GM19467 (cell line): Measurements from ENCODE around the gene CCL13.
A peak's percentile ranks its signal among the peaks of the same experiment; 100 is the strongest.

Experiments
- ATAC-seq: cut with Tn5 transposase; IDR thresholded peaks from one replicate; pipeline ENCODE4 v1.9.1; 2021; ENCODE audit warnings: mild to moderate bottlenecking, moderate library complexity; ENCODE audit not compliant: unreplicated experiment

CCL13 gene

DNA sequence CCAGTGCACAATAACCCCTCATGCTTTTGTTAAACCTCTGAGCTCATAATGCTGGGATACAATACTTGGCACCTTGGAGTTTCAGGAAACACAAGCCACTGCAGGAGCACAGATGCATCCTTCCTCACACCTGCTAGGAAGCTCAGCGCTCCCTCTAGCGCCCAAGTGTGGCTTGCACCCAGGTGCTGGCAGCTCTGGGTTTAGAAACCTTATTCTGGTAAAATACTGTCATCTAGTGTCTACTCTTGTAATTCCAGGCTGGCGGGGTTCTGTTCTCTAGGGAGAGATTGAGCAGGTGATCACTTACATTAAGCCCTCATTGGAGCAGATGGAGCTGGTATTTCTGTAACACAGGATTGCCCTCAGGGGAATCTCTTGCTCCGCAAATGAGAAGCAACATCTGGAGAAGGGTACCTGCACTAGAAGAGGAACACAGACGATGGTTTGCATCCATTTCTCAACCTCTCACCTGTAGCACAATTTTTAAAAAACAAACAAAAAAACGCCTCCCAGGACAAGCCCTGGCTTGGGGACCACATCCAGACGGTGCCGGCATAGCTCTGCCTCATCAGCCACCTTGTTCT lies 5.3 kb downstream of the CCL13 start:
- peak; percentile 77 for ATAC-seq

DNA sequence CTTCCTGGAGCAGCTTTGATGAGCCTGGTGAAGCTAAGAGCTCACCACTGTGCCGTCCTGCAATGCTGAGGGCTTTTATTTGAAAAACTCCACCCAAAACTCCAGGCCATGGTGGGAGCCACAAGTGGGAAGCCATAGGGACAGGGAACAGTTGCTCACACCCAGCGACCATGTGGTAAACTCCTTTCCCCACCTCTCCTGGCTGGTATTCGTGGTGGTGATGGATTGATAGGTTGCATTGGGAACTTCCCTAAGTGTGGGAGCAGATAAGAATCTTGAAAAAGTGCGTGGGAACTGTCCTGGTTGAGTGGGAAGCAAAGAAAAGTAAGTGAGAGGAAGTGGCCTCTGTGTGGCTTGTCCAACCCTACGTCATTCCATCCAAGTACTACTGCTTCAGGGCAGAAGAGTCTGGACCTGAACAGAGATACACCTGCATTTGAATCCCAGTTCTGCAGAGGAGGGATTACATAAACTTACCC lies 6.9 kb downstream of the CCL13 start, which contains the start of gene CCL1:
Gene CCL1 (minus strand): TSS at position 51 of the 479 bp plus-strand sequence. CDS start 72 bp downstream, outside the sequence.
- ATAC-seq, result no peak

DNA sequence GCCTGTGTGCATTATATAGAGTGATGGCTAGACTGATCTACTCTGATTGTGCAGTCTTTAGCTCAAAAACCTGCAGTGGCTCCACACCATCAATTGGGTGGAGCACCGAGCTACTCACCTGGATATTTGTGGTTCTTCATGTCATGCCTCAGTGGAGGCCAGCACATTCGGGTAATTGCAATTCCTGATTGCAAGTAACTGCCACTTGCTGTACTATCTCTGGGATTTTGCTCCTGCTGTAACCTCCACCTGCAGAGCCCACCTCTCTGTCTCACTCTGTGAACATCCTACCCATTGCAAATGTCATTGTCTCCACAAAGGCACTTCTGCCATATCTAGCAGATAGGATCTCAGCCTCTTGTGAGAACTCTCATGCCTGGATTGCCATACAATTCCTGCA lies 8.5 kb downstream of the CCL13 start:
- no peak for ATAC-seq

DNA sequence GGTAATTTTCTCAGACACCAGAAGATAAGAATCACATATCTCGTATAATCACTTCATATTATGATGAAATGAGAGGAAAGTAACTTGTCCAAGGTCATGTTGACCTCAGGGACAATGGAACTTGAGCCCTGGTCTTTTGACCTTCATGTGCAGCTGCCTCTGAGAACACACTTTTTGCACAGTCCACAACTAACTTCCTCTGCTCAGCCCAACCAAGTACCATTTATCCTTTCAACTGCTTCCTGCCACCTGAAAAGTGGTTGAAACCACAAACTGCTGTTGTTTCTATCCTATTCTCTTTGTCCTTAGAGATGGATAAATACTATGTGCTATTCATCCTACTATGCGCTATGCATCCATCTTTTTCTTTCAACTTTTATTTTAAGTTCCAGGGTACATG lies 9.1 kb downstream of the CCL13 start:
- ATAC-seq, result no peak

DNA sequence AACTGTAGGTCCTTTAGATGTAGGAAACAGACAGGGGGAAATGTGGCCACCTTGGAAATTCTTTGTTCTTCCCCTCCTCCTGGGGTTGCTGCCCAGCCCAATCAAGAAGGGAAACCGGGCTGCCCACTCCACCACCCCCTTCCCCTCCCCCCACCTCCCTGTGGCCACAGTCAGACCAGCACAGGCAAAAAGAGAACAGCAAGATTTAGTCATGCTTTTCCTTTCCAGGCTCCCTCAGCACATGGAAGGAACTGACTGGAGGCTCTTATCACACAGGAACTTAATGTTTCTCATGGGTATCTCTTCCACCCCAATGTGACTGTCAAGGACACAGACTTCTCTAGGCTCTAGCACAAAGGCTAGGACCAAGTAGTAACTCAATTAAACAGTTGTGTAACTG lies 9.7 kb downstream of the CCL13 start:
- ATAC-seq, result no peak

DNA sequence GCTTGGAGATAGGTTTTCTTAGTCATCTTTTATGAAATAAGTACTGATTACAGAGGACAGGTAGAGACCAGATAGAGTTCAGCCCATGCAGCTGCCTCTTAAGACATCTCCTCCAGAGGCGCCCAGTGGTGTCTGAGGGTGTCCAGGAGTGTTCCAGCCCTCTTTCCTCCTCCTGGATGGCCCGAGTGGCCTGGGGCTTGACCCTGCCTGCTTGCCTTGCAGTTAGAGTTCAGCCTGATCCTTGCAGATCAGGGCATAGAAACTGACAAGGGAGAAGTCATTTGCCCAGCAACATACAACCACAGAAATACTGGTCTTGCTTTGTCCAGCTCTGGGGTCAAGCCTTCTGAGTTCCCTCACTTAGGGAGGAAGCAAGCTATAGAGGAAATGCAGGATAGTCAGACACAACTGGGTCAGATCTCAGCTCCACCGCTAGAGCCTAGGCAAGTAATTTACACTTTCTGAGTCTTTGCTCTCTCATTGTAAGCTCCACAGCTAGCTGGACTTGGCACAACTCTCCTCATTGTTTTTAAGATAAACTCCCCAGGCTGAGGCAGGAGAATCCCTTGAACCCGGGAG lies 10.3 kb downstream of the CCL13 start:
- ATAC-seq, result no peak

DNA sequence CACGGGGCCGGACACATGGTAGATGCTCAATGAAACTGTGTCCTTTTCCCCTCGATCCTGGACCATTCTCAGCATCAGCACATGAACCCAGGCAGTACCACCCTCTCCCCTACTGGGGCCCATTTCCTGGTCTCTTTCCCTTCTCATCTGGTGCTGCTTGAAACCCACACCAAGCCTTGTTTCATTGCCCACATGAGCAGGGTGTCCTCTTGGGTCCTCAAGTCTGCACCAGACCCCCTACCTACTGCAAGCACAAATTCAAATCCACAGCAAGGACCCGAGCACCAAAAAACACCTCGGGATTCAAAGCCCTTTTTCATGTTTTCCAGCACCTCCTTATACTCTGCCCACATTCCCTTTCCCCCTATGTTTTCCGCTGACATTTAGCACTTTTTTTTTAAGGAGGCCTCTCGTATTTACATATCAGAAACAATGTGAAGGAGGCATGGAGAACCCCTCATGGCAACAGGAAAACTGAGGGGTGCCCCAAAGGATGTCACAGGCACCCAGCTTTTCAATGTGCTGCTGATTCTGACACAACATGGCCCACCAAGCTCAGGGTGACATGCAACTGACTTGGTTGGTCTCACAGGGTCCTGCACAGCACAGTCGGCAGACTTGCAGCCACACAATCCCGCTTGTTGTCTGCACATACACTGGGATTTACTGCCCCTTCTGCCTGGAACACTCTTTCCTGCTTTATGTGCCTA lies 11.4 kb downstream of the CCL13 start:
- ATAC-seq, result no peak

DNA sequence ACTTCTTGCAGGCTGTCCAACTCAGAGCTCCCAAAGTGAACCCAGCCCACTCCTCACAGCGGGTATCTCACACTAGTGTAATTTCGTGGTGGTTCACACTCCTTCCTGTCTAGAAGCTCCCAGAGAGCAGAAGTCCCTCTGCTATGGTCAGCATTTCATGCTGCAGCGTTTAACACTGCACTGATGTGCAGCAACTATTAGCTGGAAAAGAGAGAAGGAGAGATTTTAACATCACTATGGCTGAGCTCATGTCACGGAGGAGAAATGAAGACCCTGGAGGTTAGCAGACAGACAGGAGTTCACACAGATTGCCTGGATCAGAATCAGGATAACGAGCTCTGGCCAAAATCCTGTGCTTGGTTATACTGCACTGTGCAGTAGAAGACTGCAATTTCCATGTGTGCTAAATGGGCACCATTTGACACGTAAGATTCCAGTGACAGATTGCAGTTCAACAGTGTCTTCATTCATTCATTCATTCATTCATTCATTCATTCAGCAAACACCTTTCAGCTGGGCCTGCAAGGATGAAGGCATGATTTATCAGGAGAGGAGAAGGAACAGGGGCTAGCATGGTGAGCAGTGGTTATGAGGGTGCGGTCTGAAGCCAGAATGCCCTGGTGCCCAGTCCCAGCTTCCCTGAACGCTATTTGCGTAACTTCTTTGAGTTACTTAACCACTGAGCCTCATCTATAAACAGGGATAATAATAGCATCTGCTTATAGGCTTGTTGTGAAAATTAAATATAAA lies 12.1 kb downstream of the CCL13 start:
- no peak for ATAC-seq

DNA sequence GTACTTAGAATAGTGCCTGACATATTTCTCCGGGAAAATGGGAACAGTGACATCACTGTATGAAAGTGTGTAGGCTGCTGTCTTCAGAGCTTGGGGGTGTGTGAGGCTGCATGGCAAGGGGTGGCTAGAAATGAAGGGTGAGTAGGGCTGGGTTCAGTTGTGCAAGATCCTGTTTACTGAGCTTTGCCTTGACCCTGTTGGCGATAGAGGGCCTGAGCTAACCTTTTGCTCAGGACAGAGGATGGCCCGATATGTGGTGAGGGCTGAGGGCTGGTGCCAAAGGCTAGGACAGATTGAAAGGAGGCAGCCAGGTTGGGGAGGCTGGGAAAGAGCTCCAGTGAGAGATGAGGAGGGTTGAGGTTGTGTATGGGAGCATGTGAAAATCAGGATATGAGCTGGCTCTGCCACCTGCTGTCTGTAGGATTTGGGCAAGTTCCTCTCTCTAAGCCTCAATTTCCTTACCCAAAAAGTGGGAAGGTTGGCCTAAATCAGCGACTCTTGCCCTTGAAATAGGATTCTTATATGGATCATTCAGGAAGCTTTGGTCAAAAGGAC lies 12.7 kb downstream of the CCL13 start:
- ATAC-seq, result no peak

DNA sequence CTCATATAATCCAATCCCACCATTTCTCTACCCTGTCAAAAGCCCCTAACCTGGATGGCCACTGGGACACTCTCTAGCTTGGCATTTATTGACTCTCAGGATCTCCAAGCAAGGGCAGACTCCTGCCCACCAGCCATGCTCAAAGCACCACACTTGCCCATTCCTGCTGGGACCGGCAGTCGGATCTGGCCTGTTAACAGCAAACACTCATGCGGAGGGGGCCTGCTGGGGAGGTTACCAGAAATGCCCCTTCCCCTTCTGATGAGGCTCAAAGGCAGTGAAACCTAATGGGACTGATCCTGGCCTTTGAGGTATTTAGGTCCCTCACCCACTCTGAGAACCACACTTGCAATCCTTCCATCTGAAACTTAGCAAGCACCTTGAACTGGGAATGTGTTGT lies 13.3 kb downstream of the CCL13 start:
- ATAC-seq, result no peak

DNA sequence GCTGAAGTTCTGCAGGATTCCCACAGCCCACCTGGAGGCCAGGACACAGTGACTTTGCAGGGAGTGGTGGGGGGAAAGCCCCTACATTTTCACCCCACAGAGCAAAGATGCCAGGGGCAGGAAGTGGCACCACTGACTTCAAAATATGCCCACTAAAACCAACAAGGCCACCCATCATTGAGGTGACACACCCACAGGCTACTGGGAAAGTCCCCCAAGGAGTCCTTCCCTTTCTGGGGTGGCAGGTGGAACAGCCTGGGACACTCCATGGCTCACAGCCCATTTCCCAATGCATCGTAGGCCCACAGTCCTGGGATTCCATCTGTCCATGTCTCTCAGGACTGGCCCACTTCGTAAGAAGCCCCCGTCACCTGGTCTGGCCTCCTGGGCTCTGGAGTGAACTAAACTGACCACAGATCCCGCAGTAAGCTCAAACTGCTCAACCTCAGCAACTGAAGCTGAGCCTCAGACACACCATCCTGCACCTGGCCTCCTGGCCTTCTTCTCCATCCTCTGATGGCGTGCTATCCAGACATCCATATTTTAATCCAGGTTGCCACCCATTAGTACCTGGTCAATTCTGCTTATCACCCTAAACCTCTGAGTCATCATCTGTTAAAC lies 14.2 kb downstream of the CCL13 start:
- ATAC-seq, result no peak

DNA sequence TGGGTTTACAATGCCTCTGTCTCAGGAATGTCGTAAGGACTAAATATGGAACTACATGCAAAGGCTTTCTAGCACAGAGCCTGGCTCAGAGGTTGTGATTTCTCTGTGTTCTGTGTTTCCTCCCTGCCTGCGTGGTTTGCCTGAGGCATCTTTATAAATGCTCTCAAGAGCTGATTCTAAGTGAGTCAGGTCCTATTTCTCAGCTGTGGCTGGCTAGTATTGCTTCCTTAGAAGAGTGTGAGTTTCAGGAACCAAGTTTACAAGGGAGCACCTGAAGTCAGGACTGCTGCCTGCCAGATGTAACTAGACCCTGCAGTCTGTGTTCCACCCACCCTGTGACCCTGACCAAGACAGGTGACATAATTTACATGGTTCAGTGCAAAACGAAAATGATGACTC lies 14.7 kb downstream of the CCL13 start:
- no peak for ATAC-seq

DNA sequence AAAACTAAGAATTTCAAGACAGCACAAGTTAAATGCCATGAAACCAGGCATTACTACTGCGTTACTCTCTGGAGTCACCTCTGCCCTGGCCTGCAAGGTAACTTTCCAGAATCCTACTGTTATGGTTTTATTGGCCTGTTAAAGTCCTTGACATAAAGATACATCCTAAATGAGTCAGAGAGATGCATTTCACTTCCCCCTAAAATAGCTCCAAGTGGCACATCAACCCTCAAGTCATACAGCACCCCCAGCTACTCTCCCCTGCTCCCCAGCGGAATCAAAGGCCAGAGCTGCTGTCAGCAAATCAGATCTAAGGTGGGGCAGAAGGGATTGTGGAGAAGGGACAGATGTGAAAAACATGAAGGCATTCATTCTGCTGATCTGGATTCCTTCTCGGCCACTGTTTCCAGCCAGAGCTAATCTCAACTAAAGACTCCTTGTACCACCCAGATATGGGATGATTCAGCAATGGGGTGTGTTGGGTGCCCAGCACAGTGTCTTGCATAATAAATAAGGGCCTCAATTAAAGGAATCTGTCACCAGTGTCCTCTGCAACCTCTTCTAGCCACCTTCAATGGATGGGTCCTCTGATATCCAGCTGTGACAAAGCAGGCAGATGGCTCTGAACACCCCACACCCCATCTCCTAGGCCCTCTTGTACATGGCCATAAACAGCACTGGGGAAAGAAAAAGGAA lies 15.3 kb downstream of the CCL13 start:
- ATAC-seq, result no peak

DNA sequence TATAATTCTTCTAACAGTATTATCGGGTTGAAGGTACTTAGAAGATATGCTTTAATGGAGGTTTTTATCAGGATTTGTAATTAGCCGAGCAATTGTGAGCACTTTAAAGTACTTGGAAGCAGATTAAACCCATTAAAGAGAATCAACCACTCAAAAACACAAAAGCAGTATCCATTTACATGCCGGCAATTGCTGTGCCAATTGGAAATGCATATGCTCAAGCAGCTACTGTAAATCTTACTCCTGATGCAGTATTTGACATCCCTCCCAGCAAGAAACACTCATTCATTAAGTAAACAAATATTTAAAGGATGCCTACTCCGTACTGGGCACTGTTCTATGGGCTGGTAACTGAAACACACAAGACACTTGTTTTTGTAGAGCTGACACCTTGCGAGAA lies 18.2 kb downstream of the CCL13 start:
- ATAC-seq, result no peak

DNA sequence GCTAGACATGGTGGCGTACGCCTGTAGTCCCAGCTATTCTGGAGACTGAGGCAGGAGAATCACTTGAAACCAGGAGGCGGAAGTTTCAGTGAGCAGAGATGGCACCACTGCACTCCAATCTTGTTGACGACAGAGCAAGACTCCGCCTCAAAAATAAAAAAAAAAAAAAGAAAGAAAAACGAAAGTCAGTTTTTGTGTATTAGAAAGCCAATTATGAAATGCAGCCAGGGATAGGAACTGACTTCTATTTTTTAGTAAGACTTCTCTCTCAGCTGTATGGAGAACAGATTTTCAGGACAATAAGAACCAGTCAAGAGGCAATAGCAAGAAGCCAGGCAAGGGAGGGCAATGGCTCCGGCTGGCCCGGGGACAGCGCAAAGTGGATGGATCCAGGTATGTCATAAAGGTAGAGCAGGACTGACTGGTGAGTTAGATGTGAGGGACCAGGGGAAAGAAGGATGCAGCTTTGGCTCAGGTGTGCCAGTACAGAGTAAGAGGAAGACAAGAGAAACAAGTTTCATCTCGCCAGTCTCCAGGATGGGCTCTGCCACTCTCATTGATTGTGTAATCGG lies 19.2 kb downstream of the CCL13 start:
- ATAC-seq, result no peak

DNA sequence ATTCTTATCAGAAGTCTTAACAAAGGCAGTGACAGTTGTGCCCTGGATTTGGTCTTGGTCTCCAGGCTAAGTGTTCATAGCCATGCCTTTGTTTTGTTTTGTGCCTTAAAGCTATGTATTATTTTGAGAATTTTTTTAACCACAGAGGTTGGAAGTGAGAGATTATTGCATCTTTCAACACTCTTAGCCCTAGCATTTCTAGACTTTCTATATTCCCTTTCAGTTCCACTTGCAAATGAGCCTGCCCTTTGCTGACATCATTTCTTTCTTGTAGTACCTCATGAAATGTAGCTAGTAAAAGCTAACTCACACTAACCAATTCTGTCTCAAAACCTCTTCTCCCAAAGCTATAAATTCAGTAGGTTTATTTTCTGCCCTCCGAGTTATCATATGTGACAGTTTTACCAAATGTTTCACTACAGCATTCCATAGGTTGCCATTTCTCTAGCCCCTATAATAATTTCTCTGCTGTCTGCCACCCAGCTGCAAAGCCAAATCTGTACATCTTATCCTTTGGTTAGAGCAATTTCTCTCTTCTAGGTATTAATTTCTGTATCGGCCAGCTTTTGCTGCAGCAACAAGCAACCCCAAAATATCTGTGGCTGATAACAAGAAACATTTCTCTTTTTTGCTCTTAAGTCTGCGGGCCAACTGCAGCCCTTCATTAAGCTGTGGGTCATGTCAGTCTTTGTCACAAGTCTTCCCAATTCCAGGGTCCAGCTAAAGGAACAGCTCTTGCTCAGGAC lies 21.0 kb downstream of the CCL13 start:
- ATAC-seq, result no peak

DNA sequence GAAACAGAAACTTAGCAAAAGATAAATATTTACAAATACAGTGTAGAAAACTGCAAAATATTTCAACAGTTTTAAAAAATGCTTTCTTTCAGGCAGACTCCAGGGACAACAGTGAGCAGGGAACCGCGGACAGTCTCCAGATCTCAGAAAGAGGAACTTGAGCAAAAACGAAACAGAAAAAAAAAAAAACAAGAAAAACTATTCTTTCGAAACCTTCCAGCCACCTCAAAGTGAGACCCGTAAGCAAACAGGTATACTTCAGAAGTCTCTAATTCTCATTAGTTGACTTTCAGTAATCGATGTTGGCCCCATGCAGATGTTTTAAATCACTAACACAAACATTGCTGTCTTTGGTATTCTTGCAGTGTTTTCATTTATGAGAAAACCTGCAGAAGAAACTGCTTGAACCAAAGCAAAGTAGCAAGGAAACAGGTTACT lies 22.4 kb downstream of the CCL13 start:
- no peak for ATAC-seq

DNA sequence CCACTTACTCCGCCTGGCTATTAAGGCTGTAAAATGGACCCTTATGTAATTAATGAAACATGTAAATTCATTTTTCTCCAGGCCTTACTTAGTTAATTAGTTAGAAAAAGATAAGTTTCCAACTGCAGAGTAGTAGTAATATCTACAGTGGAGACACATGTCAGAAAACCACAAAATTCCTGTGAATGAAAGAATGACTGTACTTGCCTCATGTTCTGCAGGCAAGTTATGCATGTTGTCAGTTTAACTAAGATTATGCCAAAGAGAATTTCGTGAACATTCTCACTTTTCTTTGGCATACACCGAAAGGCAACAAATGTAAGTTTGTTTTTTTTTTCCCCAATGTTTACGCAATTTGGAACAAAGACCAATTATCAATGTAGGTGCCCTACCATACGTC lies 23.6 kb downstream of the CCL13 start:
- ATAC-seq, result no peak

DNA sequence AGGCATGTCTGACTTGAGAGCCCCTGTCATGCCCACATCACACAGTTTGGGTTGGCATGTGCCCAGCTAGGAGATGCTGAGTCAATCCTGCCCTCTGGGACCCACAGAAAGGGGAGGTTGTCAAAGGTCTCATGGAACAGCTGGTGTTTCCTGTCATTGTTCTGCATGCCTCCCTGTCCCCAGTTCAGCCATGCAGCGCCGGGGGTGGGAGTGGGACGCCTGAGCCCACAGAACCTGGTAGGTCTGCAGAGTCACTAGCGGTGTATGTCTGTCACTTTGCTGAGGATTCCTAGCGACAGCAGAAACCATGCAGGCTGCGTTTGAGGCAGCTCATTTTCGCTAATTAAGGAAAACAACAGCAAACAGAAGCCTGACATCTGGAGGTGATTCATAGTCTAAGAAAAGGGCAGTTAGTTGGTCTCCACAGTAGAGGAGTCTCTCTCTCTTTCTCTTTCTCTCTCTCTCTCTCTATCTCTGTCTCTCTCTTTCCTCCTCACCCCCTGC lies 26.4 kb downstream of the CCL13 start:
- no peak for ATAC-seq
